Endodermal cell (in vitro differentiated cells): ENCODE measurements around the gene CNGA1. TPM values are rescaled to one million over a fixed set of nuclear protein-coding genes. Genes with fewer than 3 reads are reported as not detected.
A peak's percentile ranks its signal among the peaks of the same experiment; 100 is the strongest.

Experiments
- DNase-seq: peaks from one replicate; pipeline ENCODE4 v3.0.0-alpha.2; 2017
- H3K27ac ChIP-seq: 2 replicates; pipeline ENCODE4 v1.5.1; 2013; ENCODE audit warnings: mild to moderate bottlenecking, low read depth, low read length, moderate library complexity
- H3K27me3 ChIP-seq: 2 replicates; pipeline ENCODE4 v1.6.1; 2013; ENCODE audit warnings: mild to moderate bottlenecking, low read length, moderate library complexity; ENCODE audit not compliant: insufficient read depth, control insufficient read depth, poor library complexity, severe bottlenecking
- H3K36me3 ChIP-seq: 2 replicates; pipeline ENCODE4 v1.7.0; 2013; ENCODE audit warnings: mild to moderate bottlenecking, low read length, moderate library complexity; ENCODE audit not compliant: control insufficient read depth, insufficient read depth
- H3K4me1 ChIP-seq: one replicate; pipeline ENCODE4 v1.7.0; 2013; ENCODE audit warnings: low read length; ENCODE audit not compliant: control insufficient read depth, insufficient read depth
- H3K4me3 ChIP-seq: 2 replicates; pipeline ENCODE4 v1.5.1; 2013; ENCODE audit warnings: mild to moderate bottlenecking, low read length, moderate library complexity
- H3K9ac ChIP-seq: 2 replicates; pipeline ENCODE4 v1.6.1; 2013; ENCODE audit warnings: mild to moderate bottlenecking, low read length, moderate library complexity; ENCODE audit not compliant: poor library complexity, severe bottlenecking; ENCODE audit errors: extremely low read depth
- H3K9me3 ChIP-seq: 2 replicates; pipeline ENCODE4 v1.6.1; 2013; ENCODE audit warnings: mild to moderate bottlenecking, low read length, moderate library complexity; ENCODE audit not compliant: control insufficient read depth
- H3K27ac Mint-ChIP-seq: 2 replicates; pipeline ENCODE4 v1.8.0; 2020; ENCODE audit warnings: mixed read lengths
- H3K27me3 Mint-ChIP-seq: 2 replicates; pipeline ENCODE4 v1.8.0; 2021; ENCODE audit warnings: mild to moderate bottlenecking, mixed read lengths; ENCODE audit not compliant: insufficient read depth
- H3K36me3 Mint-ChIP-seq: 2 replicates; pipeline ENCODE4 v1.8.0; 2020; ENCODE audit warnings: low read depth, mixed read lengths
- H3K4me1 Mint-ChIP-seq: 2 replicates; pipeline ENCODE4 v1.8.0; 2020; ENCODE audit warnings: mixed read lengths
- H3K4me3 Mint-ChIP-seq: 2 replicates; pipeline ENCODE4 v1.8.0; 2020; ENCODE audit warnings: mild to moderate bottlenecking, moderate library complexity, mixed read lengths
- H3K9me3 Mint-ChIP-seq: 2 replicates; pipeline ENCODE4 v1.8.0; 2020; ENCODE audit warnings: mild to moderate bottlenecking, mixed read lengths
- WGBS, 2 experiments: methylation state at CpG; one replicate each; pipeline versions ENCODE4 v1.1.5 to v1.1.7; 2013; ENCODE audit warnings: missing lambda C conversion rate in 2 of 2, mixed read lengths in 1 of 2; ENCODE audit not compliant: insufficient coverage in 1 of 2, insufficient read length in 1 of 2; 5-methylcytosine and 5-hydroxymethylcytosine counted together
- total RNA-seq, 2 donors: library from RNA; stranded (reverse); fragmentation: NEBNext Ultra II Directional in 1 of 2; extraction: Animal tissue kit (Norgen Biotek cat#: 25700) in 1 of 2; gene quantifications; 2 replicates in 1 of 2; 3 replicates in 1 of 2; pipeline ENCODE4 v1.2.1, GENCODE V29; 2021
- TF ChIP-seq, protein P1 (sequence below): fragments of 200-600 bp; sonication (generic); conservative IDR thresholded peaks from 2 replicates; pipeline ENCODE4 v1.5.0; 2021; ENCODE audit warnings: antibody characterized with exemption, mild to moderate bottlenecking

Gene CNGA1
- total RNA-seq, 2 donors from 2014 or later = 0.24 TPM; not detected in 1

DNA sequence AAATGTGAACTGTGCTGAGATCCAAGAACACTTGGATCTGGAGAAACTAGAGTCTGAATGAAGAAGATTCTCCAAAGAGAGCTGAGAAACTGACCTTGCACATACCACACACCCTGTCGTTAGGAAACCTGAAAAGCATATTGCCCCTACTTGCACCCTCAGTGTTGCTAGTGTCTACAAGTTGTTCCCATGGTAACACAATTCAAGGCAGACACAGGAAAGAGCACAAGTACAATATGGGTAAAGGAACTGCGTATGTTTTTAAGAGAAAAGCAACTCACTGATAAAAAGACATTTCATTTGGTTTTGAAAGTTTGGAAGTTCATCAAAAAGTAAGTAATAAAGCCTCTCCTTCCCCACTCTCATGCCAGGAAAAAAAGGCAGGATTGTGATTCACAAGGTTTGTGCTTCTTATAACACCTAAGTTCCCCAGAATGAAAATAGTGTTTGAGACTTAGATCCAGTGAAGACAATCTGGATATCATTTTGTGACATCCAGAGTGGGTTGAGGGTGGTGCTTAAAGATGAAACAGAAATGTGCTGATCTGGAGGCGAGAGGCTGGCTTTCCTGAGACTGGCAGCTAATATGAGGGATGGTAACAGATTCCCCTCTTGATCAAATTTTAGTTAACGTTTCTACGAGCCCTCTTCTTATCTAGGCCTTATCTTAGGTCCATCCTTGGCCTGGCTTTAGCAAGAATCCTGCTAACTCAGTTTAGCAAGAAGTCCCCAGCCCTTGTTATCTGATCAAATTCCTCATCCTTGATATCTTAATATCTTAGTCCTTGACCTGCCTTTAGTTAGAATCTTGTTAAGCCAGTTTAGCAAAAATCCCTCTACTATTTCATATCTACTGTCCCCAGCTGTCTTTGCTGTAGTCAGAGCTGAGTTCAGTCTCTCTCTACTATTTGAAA lies 42.4 kb upstream of the CNGA1 start:
- H3K36me3 ChIP-seq = no peaks in the 10 kb centered on the region
- H3K4me3 ChIP-seq = no peak overlapping the region
- Mint-ChIP-seq H3K4me1 (peaks cover 11% of the 10 kb centered on the region), H3K4me3 (peak overlapping the region; percentile 40), H3K27ac (no peak overlapping the region), H3K36me3 (peaks cover 4% of the 10 kb centered on the region), H3K9me3 (peaks cover 20% of the 10 kb centered on the region), H3K27me3 (peaks cover 5% of the 10 kb centered on the region)
- DNase-seq = no peak
- H3K4me1 ChIP-seq = no peaks in the 10 kb centered on the region
- WGBS, 2 experiments = 79 to 89% methylated on average over 3 to 5 of the region's 5 CpGs
- peaks cover 10% of the 10 kb centered on the region for H3K9me3 ChIP-seq
- H3K27me3 ChIP-seq = no peaks in the 10 kb centered on the region
- no peak overlapping the region for H3K9ac ChIP-seq
- TF ChIP-seq, protein P1, sequence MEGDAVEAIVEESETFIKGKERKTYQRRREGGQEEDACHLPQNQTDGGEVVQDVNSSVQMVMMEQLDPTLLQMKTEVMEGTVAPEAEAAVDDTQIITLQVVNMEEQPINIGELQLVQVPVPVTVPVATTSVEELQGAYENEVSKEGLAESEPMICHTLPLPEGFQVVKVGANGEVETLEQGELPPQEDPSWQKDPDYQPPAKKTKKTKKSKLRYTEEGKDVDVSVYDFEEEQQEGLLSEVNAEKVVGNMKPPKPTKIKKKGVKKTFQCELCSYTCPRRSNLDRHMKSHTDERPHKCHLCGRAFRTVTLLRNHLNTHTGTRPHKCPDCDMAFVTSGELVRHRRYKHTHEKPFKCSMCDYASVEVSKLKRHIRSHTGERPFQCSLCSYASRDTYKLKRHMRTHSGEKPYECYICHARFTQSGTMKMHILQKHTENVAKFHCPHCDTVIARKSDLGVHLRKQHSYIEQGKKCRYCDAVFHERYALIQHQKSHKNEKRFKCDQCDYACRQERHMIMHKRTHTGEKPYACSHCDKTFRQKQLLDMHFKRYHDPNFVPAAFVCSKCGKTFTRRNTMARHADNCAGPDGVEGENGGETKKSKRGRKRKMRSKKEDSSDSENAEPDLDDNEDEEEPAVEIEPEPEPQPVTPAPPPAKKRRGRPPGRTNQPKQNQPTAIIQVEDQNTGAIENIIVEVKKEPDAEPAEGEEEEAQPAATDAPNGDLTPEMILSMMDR = no peak
- H3K27ac ChIP-seq = no peak overlapping the region

DNA sequence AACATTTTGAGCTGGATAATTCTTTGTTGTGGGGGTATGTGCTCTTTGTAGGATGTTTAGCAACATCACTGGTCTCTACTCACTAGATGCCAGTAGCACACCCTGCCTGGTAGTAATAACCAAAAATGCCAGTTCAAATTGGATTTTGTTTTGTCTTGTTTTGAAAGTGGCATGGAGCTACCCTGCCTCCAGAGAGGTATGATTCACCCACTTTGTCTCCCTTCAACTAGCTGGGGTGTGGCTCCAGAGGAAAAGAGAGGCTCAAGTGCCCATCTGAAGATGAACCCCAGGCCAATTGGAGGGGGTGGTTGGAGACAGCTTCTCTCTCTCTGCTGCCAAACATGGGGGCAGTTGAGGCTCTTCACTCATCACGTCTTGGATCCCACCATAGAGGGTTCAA lies 34.6 kb upstream of the CNGA1 start:
- 92% methylated on average over 1 of the region's 1 CpG; no CpG with 5 or more reads in 1 of the 2 experiments for WGBS, 2 experiments
- no peak overlapping the region for H3K27ac Mint-ChIP-seq
- Histone ChIP-seq H3K9ac (no peak overlapping the region), H3K27me3 (peaks cover 16% of the 10 kb centered on the region), H3K9me3 (no peaks in the 10 kb centered on the region), H3K4me1 (peaks cover 8% of the 10 kb centered on the region), H3K36me3 (no peaks in the 10 kb centered on the region), H3K27ac (no peak overlapping the region), H3K4me3 (no peak overlapping the region)
- no peaks in the 10 kb centered on the region for H3K9me3 Mint-ChIP-seq
- TF ChIP-seq, protein P1 = no peak
- H3K27me3 Mint-ChIP-seq = peaks cover 12% of the 10 kb centered on the region
- H3K36me3 Mint-ChIP-seq = no peaks in the 10 kb centered on the region
- no peak overlapping the region for H3K4me3 Mint-ChIP-seq
- no peak for DNase-seq
- peaks cover 10% of the 10 kb centered on the region for H3K4me1 Mint-ChIP-seq

DNA sequence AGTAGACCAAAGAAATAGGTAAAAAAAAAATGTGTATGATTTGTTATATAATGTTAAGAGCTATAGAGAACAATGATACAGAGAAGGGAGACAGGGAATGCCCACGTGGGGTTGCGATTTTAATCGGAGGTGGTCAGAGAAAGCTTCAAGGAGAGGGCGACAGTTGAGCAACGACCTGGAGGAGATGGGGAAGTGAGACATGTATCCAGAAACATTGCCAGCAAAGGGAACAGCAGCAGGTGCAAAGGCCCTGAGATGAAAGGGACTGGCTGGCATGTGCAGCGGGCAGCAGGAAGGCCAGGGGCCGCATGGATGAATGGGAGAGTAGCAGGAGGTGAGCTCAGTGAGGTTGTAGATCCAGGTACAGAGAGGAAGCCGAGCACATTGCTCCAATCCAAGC lies 33.0 kb upstream of the CNGA1 start:
- 91 to 93% methylated on average over 6 to 8 of the region's 8 CpGs for WGBS, 2 experiments
- no peak overlapping the region for H3K9ac ChIP-seq
- H3K4me1 Mint-ChIP-seq = peaks cover 10% of the 10 kb centered on the region
- no peak overlapping the region for H3K27ac Mint-ChIP-seq
- no peak overlapping the region for H3K4me3 Mint-ChIP-seq
- H3K9me3 Mint-ChIP-seq = no peaks in the 10 kb centered on the region
- H3K27ac ChIP-seq = no peak overlapping the region
- no peak overlapping the region for H3K4me3 ChIP-seq
- H3K4me1 ChIP-seq = peaks cover 8% of the 10 kb centered on the region
- peaks cover 14% of the 10 kb centered on the region for H3K27me3 Mint-ChIP-seq
- H3K27me3 ChIP-seq = peaks cover 24% of the 10 kb centered on the region
- TF ChIP-seq, protein P1 = no peak
- H3K9me3 ChIP-seq = no peaks in the 10 kb centered on the region
- H3K36me3 Mint-ChIP-seq = no peaks in the 10 kb centered on the region
- H3K36me3 ChIP-seq = no peaks in the 10 kb centered on the region
- no peak for DNase-seq
